Fibroblast of upper back skin (primary cell): Measurements from ENCODE around the gene SPOCK1.

ENCODE experiments used
- DNase-seq: peaks from one replicate; pipeline ENCODE4 v3.0.0-alpha.2; 2013

SPOCK1 gene

DNA sequence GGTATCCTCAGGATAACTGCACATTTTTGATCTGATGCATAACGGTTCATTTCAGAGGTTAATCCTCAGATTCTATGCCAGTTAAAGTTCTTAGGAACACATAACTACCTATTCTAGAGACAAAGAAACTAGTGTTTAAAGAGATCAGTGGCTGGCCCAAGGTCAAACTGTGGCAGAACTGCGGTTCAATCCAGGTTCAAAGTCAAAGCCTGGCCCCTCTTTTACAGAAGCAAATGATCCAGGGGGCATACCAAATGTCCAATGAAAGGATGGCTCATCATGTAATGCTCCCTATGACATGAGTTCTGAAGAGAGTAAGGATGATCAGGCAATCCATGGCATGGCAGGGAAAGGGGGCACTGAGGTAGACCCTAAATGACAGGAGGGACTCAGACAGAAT, 283.3 kb downstream of the SPOCK1 start:
- no peak for DNase-seq

DNA sequence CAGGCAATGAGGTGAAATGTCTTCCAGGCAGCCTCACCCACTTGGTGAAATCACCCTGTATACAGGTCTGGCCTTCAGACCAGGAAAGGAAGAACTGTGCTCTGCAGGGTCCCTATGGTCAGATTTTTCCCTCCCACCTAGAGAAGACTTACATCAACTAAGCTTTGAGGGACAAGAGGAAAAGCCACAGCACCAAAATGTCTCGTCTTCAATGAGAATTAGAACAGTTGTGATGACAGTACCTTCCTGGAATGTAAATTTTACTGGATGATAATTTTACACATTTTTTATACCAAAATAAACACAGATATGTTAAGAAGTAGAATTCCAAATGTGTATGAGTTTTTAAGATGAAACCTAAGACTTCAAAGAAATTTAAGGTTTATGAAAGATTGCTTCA, 283.9 kb downstream of the SPOCK1 start:
- no peak for DNase-seq

GRCh38 chr5:137214446-137215189, 284.5 kb downstream of the SPOCK1 start:
- DNase-seq: no peak

GRCh38 chr5:137212471-137212870, 286.7 kb downstream of the SPOCK1 start:
- no peak for DNase-seq

- DNase-seq: no peak
Measured at GRCh38 chr5:137209232-137209809, 289.8 kb downstream of the SPOCK1 start.

GRCh38 chr5:137207023-137207760, 291.9 kb downstream of the SPOCK1 start:
- DNase-seq: no peak

- DNase-seq: peak; percentile 61
Measured at GRCh38 chr5:137206030-137206715, 293.0 kb downstream of the SPOCK1 start.

DNA sequence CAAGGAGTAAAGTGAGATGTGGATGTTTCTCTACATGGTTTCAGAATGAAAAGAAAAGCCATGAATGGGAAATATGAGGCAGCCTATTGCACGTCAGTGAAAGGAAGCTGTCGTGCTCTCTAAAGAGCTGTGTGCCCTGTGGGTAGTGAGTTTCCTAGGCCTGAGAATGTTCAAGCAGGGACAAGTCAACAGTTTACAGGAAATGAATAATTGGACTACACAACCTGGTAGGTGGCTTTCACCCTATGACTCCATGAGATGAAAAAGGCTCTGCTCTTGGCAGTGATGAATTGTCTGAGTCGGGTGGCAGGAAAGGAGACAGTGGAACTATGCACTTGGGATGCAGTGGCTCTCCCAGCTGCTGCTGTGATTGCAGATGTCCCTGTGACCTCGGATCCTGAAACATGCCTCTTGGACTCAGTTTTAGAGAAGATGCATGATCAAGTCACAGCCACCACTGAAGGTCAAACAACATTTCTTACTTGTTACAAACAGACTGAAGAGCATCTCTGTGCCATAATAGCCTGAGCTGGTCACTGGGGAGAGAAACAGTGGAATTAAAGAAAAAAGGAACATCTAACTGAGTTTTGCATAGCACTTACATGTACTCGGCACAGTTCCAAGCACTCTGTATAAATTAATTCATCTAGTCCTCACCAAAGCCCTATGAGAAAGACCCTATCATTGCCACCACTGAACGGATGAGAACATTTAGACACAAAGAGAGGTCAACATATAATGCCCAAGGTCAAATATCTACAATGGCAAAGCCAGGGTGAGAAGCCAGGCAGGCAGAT, 293.7 kb downstream of the SPOCK1 start:
- DNase-seq: no peak

DNA sequence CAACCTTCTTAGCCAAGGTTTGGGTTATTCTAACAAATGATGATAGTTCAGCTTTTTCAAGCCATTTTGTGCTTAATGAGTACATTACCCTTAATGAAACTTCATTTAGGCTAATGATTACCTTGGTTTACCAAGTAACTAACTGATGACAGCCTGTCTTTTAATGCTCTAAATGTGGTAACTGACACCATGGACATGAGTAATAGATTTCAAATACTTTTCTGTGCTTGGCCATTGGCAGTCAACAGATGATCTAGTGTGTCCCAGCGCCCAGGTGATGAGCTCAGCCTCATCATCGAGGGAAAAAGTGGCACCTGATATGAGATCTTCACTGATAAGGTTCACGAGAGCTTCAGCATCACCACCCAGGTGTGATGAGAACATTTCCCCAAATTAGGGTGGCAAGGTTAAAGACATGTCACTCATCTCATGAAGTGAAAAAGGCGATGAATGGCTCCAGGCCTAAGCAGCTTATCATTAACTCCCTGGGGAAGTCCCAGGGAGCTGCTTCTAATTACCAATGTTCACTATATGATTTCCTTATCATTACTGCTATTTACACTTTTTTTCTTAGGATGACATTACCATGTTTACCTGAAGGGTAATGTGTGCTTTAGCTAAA, 296.0 kb downstream of the SPOCK1 start:
- no peak for DNase-seq

GRCh38 chr5:137201876-137202275, 297.2 kb downstream of the SPOCK1 start:
- peak; percentile 90 for DNase-seq

- DNase-seq: no peak
Measured at GRCh38 chr5:137200906-137201700, 298.0 kb downstream of the SPOCK1 start.

DNA sequence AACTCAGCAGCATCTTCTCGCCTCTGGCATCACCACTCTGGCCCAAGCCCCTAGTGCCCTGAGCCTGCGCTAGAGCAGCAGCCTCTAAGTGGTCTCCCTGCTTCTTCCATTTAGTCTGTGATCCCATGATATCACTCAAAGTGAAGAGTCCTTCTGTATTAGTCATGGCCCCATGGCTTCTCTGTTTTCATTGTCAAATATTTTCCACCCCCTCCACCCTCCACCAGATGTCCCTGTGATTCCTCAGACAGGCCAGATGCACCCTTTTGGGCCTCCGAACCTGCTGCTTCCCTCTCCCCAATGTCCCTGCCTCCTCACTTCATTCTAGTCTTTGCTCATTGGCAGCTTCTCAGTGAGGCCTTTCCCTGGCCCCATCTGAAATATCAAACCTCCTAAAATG, 299.2 kb downstream of the SPOCK1 start:
- DNase-seq: peak; percentile 73

DNA sequence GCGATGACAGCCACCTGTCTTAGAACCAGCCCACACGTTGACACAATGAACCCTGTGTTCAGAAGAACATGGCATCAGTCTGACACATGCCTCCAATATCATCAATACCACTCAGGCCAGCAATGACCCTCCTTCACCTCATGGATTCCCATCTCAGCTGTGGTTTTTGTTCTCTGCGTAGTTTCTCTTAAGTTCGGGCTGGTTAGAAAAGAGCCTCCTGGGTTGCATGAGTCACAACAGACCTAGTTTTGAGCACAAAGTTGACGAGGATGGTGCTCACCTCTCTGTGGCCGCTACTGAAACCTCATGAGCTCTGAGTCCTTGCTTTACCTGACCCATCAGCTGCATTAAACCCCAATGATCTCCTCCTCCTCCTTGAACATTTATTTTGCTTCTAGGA, 299.9 kb downstream of the SPOCK1 start:
- no peak for DNase-seq

DNA sequence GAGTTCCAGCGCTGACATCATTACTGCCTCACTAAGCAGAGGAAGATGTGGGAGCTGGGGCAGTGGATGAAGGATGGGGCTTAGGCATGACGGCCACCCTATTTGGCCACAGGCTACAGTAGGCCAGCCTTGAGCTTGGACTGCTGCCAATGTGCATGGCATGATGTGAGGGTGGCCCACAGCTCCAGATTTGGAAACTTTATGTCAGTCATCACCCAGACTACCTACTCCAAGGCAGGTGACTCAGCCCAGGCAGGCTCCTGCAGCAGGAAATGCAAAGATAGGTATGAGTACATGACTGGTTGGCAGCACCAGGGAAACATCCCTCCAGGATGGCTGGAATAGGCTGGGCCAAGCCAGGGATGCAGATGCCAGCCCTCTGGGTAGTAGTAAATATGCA, 303.6 kb downstream of the SPOCK1 start:
- DNase-seq: no peak

GRCh38 chr5:137194300-137194699, 304.8 kb downstream of the SPOCK1 start:
- DNase-seq: no peak

DNA sequence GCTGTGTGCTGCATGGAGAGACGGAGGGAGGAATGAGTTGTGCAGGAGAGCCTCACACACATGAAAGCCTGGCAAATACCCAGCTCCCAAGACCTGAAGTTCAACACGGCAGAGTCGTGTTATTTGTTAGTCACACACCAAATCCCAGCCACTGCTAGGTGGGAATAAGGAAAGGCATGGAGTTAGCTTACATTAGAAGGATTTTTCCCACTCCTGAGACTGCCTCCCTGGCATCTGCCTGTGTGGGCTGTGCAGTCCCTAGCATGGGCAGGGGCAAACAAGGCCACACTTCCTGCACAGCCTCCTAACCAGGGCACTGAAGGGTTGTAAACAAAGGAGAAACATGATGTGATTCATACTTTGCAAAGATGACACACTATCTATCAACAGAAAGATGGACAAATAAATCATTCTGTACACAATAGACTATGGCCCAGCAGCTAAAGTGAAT, 306.8 kb downstream of the SPOCK1 start:
- DNase-seq: peak; percentile 69

- peak; percentile 25 for DNase-seq
Measured at GRCh38 chr5:137191179-137191578, 307.9 kb downstream of the SPOCK1 start.

- DNase-seq: peak; percentile 71
Measured at GRCh38 chr5:137190441-137190840, 308.7 kb downstream of the SPOCK1 start.

DNA sequence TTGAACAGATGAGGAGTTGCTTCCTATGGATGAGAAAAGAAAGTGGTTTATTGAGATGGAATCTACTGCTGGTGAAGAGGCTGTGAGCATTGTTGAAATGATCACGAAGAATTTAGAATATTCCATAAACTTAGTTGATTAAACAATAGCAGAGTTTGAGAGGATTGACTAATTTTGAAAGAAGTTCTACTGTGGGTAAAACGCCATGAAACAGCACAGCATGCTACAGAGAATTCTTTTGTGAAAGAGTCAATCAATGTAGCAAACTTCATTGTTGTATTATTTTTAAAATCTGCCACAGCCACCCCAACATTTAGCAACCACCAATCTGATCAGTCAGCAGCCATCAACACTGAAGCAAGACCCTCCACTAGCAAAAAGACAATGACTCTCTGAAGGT, 309.1 kb downstream of the SPOCK1 start:
- peak; percentile 61 for DNase-seq

DNA sequence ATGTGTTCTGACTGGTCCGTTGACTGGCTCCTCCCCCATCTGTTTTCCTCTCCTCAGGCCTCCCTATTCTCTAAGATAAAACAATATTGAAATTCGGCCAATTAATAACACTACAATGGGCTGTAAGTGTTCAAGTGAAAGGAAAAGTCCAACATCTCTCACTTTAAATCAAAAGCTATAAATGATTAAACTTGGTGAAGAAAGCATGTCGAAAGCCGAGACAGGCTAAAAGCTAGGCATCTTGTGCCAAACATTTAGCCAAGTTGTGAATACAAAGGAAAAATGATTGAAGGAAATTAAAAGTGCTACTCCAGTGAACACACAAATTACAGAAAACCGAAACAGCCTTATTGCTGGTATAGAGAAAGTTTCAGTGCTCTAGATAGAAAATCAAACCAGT, 310.6 kb downstream of the SPOCK1 start:
- no peak for DNase-seq
